GM10266 (cell line): Measurements from ENCODE around the gene SCGB2B2.

ENCODE experiments used
- DNase-seq: peaks from one replicate; pipeline ENCODE4 v3.0.0; 2012; ENCODE audit errors: extremely low spot score
- CTCF ChIP-seq: IDR thresholded peaks from 2 replicates; pipeline ENCODE4 v1.5.1; 2012; ENCODE audit warnings: mild to moderate bottlenecking, low read depth; ENCODE audit not compliant: control insufficient read depth, insufficient read depth; ENCODE audit errors: missing control alignments

The SCGB2B2 gene

GRCh38 chr19:34676697-34677385, at the start of gene SCGB2B2:
Gene SCGB2B2, minus strand, starts transcription at chr19:34677159. Its CDS starts 82,596 bp downstream, at chr19:34594563.
- DNase-seq = peak; percentile 51
- peak; percentile 3 for TF ChIP-seq CTCF

GRCh38 chr19:34725400-34725799, 48.4 kb upstream of the SCGB2B2 start:
- no peak for TF ChIP-seq CTCF
- no peak for DNase-seq

- no peak for TF ChIP-seq CTCF
- no peak for DNase-seq
Observed at GRCh38 chr19:34722353-34722752, 45.4 kb upstream of the SCGB2B2 start.

- no peak for TF ChIP-seq CTCF
- no peak for DNase-seq
Observed at GRCh38 chr19:34715357-34715756, 38.4 kb upstream of the SCGB2B2 start.

- no peak for TF ChIP-seq CTCF
- DNase-seq = no peak
Observed at GRCh38 chr19:34713262-34713637, 36.3 kb upstream of the SCGB2B2 start.

- TF ChIP-seq CTCF = peak; percentile 73
- DNase-seq = peak; percentile 44
Observed at GRCh38 chr19:34712395-34713261, 35.7 kb upstream of the SCGB2B2 start.

- no peak for TF ChIP-seq CTCF
- DNase-seq = no peak
Observed at GRCh38 chr19:34711890-34712289, 34.9 kb upstream of the SCGB2B2 start.
